ENCODE measurements around the gene PTTG1IP.
"Not testable (repeated sequence)": the region's sequence is repeated elsewhere in the genome, so short reads cannot be mapped to it uniquely, and the experiment has no call there.

Gene PTTG1IP

GRCh38 chr21:44880405-44881197 lies 7.1 kb upstream of the PTTG1IP start:
- DNase-seq = peak; percentile 46

DNA sequence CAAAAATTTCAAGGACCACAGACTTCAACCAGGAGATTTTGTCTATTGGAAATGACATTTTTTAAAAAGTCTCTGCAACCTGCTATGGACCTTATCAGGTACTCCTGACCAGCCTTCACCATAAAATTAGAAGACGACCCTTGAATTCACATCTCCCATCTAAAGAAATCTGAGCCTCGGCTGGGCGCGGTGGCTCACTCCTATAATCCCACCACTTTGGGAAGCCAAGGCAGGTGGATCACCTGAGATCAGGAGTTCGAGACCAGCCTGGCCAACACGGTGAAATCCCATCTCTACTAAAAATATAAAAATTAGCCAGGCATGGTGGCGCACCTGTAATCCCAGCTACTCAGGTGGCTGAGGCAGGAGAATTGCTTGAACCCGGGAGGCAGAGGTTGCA lies 5.7 kb upstream of the PTTG1IP start:
- not testable (repeated sequence) for DNase-seq

GRCh38 chr21:44878053-44878982 lies 4.8 kb upstream of the PTTG1IP start:
- peak; percentile 20 for DNase-seq

DNA sequence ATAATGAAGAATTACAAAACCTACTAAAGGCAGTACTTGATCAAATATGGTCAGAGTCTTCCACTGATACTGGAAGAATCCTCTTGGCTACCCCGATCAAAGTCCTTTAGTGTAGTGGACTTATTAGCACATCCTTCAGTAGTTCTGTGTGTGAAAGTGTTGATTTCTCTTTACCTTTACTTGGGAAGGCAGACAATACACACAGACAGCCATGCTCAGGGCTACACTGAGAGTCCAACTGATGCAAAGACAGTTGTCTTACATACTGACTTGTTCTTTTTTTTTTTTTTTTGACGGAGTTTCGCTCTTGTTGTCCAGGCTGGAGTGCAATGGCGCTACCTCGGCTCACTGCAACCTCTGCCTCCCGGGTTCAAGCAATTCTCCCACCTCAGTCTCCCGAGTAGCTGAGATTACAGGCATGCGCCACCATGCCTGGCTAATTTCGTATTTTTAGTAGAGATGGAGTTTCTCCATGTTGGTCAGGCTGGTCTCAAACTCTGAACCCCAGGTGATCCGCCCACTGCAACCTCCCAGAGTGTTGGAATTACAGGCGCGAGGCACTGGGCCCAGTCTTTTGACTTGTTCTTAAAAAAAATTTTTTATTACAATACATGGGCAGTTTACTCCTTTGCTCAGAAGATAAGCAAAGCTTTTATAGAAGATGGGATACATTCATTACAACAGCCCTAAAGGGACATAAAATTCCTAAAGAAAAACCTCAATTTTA lies 3.5 kb upstream of the PTTG1IP start:
- no peak for DNase-seq

DNA sequence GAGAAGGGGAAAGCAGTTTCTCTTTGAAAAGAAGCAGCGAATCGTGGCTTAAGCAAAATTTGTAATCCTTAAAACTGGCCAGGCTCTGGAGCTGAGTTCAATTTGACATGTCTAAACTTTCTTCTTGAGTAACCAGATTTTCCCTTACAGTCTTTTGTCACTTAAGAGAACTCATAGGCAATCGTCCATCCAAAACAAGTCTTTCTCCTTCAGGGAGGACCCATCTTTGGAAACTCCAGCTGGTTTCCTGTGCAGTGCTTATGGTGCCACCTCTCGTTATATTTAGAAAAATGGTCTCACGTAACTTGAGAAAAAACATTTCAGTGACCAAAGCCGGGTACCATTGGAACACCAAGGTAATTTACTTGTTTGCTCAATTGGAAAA lies 1.8 kb upstream of the PTTG1IP start:
- peak; percentile 49 for DNase-seq

DNA sequence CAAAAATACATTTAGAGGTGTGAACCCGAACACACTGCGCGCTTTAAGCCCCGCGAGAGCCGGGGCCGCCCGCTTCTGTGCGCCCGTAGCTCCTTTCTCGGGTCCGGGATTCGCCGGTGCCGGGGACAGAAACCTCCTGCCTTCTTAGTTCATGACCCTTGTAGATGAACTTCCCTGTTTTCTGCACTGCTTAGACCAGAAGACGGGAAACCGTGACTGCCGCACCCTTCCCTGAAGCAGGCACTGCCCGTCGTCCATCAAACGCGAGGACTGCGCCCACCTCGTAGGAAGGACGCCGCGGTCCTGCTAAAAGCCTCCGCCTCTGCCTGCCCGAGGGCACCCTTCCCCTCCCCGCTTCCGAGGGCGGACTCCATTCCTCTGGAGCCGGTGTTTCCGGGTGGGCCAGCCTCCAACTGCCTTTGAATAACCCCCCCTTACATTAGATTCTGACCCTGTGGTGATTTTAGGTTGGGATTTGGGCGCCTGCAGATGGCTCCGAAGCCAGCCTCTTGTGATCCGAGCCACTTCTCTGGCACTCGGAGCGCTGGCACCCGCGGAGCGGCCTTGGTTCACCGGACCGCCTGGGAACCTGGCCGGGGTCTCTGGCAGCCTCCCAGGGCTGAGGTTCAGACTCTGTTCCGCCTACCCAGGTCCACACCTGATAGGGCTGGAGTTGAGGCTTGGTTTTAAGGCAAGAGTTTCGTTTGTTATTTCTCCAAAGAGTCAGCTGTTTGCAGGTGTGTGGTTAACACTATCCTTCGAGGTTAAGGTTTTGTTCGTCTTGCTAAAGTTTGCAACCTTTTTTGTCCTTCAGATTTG lies 1.2 kb upstream of the PTTG1IP start:
- DNase-seq = peak; percentile 14

- DNase-seq = no peak
Measured at GRCh38 chr21:44874240-44874496, 678 bp upstream of the PTTG1IP start.

DNA sequence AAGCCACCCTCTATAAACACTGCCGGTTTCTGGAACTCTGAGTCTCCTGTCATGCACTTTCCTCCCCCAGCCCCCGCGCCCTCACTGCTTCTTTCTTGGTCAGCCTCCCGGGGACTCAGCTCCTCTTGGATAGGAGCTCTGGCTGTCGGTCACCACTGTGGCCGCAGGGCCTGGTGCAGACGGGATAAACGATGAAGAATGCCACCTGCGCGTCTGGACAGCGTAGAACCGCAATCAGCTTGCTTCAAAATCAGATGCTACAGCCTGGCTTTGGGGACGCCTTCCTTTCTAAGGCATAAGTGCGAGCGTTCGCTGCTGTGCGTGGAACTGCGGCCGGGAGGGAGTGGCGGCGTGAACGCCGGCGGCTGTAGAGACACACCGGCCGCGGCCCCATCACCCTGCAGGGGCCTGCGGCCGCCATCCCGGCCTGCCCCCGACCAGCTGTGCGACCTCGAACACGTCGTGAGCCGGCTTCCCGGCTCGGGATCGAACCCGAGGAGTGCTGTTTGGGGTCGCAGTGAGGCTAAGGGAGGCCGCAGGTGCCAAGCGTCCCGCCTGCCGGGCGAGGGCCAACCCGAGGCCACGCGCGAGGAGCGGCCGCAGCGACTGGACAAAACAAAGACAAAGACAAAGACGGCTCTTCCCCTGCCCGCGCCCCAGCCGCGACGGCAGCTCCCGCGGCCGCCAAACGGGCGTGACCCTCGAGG lies 688 bp downstream of the PTTG1IP start:
- DNase-seq = peak; percentile 17

DNA sequence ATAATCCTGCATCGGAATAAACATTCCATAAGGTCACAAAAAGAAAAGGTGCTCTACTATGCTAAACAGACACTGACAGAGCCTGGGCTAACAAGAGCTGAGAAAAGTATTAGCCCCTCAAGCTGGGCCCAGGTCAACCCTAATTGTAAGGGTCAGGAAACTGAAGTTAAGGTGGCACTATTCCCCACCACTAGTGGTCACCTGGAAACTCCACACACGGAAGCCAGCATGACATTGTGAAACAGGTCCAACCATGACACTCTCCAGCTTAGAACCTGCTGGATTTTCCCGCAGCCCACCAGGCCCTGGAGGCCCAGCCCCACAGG lies 1.2 kb downstream of the PTTG1IP start:
- DNase-seq = no peak

GRCh38 chr21:44871576-44872269 lies 1.8 kb downstream of the PTTG1IP start:
- DNase-seq = peak; percentile 42

- no peak for DNase-seq
Measured at GRCh38 chr21:44870748-44871495, 2.6 kb downstream of the PTTG1IP start.

DNA sequence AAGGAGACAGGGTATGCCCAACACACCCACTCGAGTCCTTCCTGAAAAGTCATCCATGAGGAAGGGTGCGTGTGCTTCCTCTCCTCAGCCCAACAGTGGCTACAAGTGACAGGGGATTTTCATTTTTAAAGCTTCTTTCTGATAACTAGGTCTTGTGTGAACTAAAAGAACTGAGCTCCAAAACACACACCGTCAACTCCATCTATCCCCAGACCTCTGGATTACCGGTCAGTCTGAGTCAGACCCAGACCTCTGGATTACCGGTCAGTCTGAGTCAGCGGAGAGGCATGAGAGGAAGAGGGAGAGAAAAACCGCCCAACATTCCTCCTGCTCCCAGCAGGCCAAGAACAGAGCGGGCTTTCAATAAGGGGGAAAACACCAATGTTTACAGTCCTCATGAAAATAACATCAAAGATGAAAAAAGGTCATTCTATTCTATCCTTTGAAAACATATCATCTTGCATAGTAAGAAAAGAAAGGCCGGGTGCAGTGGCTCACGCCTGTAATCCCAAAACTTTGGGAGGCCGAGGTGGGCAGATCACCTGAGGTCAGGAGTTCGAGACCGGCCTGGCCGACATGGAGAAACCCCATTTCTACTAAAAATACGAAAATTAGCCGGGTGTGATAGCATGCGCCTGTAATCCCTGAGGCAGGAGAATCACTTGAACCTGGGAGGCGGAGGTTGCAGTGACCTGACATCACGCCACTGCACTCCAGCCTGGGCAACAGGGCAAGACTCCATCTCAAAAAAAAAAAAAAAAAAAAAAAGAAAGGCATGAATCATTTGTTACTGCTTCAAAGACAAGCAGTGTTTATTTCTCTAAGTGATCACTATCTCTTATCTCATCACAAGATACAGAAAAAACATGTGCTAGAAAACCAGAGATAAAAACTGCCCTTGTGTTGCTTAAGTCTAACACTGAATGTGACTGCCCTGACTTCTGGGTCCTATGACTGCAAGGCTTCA lies 3.4 kb downstream of the PTTG1IP start:
- DNase-seq = peak; percentile 89

DNA sequence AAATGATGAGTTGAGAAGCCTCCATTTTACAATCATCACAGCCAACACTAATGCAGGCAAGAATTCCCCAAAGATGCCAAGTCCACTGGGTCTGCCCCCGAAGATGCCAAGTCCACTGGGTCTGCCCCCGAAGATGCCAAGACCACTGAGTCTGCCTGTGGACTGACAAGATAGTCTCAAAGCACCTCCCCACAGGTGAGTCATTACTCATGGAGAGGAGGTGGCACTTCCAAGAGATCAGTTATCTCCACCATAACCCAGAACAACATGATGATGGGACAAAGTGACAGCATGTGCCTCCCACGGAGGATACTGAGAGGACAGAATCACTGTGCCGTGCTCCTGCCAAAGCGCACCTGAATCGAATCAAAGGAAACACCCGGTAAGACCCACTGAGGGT lies 4.8 kb downstream of the PTTG1IP start:
- no peak for DNase-seq

GRCh38 chr21:44867999-44868700 lies 5.3 kb downstream of the PTTG1IP start:
- no peak for DNase-seq

DNA sequence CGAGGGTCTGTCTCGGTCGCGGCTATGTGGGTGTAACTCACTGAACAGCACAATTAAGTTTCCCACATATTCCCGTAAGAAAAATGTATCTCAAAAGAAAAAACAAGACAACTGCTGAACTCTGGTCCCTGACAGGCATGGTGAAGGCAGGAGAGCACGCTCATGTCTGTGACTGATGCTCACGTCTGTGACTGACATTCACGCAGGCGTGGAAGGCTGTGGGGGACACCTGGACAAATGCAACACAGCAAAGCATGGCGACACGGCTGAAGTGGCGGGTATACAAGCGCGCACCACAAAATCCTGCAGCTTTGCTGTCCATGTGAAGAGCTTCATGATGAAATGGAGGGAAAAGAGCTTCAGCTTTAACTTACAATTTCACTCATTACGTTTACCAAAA lies 6.0 kb downstream of the PTTG1IP start:
- no peak for DNase-seq

GRCh38 chr21:44866780-44867179 lies 6.7 kb downstream of the PTTG1IP start:
- peak; percentile 68 for DNase-seq

- no peak for DNase-seq
Measured at GRCh38 chr21:44865561-44866280, 7.8 kb downstream of the PTTG1IP start.
